ENCODE data around the gene CCSER1.

DNA sequence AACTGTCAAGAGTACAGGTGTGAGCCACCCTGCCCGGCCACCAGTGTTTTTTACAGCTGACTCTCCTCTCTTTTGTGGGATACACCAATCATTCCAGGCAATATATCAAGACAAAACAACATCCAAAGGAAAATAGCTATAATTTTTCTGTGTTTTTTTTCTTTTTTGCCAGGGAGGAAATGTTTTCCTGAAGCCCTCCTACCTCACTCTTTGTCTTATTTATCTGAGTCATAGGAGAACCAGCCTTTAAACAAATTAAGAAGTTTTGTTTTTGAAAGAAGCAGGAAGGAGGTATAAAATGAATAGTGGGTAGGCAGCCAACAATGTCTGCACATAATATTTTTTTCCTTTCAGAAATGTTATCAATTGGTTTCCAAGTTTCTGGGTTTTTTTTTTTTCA, 493.9 kb downstream of the CCSER1 start:
- no peak for TF ChIP-seq POLR2A (IDR thresholded peaks at IDR 0.05)
- TF ChIP-seq, protein P1, sequence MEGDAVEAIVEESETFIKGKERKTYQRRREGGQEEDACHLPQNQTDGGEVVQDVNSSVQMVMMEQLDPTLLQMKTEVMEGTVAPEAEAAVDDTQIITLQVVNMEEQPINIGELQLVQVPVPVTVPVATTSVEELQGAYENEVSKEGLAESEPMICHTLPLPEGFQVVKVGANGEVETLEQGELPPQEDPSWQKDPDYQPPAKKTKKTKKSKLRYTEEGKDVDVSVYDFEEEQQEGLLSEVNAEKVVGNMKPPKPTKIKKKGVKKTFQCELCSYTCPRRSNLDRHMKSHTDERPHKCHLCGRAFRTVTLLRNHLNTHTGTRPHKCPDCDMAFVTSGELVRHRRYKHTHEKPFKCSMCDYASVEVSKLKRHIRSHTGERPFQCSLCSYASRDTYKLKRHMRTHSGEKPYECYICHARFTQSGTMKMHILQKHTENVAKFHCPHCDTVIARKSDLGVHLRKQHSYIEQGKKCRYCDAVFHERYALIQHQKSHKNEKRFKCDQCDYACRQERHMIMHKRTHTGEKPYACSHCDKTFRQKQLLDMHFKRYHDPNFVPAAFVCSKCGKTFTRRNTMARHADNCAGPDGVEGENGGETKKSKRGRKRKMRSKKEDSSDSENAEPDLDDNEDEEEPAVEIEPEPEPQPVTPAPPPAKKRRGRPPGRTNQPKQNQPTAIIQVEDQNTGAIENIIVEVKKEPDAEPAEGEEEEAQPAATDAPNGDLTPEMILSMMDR (IDR thresholded peaks at IDR 0.05 in 8 of 11, conservative IDR thresholded peaks at IDR 0.05 in 3 of 11) = no peak
- TF ChIP-seq POLR2AphosphoS5 (IDR thresholded peaks at IDR 0.05) = no peak
